DOHH2 (cell line): ENCODE measurements around the gene STEAP3.

Experiments
- EZH2phosphoT487 ChIP-seq: fragments of 200-600 bp; sonication (generic); IDR thresholded peaks from 2 replicates; pipeline ENCODE4 v1.6.1; 2017; ENCODE audit warnings: borderline replicate concordance, mild to moderate bottlenecking, antibody characterized with exemption, low read length, moderate library complexity, mixed read lengths
- TF ChIP-seq, protein P1 (sequence below): fragments of 200-600 bp; sonication (generic); IDR thresholded peaks from one replicate; pipeline ENCODE4 v1.5.1; 2014; ENCODE audit warnings: antibody characterized with exemption, mild to moderate bottlenecking, low read depth, low read length; ENCODE audit not compliant: poor library complexity, severe bottlenecking

DNA sequence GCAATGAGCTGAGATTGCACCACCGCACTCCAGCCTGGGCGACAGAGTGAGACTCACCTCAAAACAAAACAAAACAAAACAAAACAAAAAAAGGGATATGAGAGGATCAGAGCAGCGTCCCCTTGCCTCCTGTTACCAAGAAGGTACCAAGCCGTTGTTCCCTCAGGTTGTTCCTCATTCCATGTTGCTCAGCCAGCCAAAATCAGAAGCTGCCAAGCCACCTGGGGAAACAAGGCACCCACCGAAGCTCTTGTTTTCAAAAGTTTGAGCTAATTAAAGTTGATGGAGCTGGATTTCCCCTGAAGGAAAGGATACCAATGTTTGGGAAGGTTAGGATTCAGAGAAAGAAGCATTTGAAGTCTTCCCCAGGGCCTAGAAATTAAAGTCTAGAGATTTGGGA, 21.8 kb upstream of the STEAP3 start:
- TF ChIP-seq, protein P1, sequence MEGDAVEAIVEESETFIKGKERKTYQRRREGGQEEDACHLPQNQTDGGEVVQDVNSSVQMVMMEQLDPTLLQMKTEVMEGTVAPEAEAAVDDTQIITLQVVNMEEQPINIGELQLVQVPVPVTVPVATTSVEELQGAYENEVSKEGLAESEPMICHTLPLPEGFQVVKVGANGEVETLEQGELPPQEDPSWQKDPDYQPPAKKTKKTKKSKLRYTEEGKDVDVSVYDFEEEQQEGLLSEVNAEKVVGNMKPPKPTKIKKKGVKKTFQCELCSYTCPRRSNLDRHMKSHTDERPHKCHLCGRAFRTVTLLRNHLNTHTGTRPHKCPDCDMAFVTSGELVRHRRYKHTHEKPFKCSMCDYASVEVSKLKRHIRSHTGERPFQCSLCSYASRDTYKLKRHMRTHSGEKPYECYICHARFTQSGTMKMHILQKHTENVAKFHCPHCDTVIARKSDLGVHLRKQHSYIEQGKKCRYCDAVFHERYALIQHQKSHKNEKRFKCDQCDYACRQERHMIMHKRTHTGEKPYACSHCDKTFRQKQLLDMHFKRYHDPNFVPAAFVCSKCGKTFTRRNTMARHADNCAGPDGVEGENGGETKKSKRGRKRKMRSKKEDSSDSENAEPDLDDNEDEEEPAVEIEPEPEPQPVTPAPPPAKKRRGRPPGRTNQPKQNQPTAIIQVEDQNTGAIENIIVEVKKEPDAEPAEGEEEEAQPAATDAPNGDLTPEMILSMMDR: no peak
- TF ChIP-seq EZH2phosphoT487: no peak
